GM18858 (cell line): ENCODE measurements around the gene FEM1C.
"Not testable (repeated sequence)": the region's sequence is repeated elsewhere in the genome, so short reads cannot be mapped to it uniquely, and the experiment has no call there.

Experiments
- ATAC-seq: cut with Tn5 transposase; IDR thresholded peaks from one replicate; pipeline ENCODE4 v1.9.1; 2021; ENCODE audit not compliant: unreplicated experiment

The FEM1C gene

DNA sequence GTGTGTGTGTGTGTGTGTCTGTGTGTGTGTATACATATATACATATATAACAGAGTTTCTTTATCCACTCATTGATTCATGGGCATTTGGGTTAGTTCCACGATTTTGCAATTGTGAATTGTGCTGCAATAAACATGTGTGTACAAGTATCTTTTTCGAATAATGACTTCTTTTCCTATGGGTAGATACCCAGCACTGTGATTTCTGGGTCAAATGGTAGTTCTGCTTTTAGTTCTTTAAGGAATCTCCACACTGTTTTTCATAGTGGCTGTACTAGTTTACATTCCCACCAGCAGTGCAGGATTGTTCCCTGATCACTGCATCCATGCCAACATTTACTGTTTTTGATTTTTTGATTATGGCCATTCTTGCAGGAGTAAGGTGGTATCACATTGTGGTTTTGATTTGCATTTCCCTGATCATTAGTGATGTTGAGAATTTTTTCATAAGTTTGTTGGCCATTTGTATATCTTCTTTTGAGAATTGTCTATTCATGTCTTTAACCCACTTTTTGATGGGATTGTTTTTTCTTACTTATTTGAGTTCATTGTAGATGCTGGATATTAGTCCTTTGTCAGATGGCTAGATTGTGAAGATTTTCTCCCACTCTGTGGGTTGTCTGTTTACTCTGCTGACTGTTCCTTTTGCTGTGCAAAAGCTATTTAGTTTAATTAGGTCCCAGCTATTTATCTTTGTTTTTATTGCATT lies 65.3 kb downstream of the FEM1C start:
- ATAC-seq, result not testable (repeated sequence)

DNA sequence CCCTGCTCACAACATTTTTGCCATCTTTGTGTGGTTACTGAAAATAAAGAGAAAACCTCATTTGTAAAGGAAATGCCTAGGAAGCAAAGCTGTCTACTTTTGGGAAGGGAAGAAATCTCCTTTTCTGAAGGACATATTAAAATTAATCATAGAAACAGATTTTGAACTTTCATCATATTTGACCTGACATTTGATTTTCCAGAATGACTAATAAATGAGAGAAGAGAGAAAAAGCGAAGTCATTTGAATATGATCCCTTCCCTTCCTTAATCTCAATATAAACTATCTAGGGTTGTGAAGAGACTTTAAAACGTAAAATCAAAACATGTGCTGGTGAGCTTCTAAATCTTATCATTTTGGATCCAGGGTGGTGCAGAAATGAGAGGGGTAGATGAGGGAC lies 66.3 kb downstream of the FEM1C start:
- ATAC-seq, result no peak

DNA sequence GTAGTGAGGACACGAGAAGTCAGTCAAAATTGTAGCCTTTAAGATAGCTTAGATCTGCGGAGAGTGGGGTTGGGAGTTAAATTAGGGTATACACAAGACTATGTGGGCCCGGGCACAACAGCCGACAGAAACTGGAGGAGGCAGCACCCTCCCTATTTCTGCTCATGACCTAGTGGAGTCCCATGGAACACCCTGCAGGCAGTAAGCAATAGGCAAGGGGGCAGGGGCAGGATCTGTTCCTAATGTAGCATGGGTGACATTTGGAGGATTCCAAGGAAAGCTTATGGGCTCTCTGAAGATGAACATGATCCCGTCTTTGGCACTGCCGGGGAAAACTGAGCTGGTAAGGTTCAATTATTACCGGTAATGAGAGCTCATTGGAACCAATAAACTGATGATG lies 67.0 kb downstream of the FEM1C start:
- no peak for ATAC-seq

DNA sequence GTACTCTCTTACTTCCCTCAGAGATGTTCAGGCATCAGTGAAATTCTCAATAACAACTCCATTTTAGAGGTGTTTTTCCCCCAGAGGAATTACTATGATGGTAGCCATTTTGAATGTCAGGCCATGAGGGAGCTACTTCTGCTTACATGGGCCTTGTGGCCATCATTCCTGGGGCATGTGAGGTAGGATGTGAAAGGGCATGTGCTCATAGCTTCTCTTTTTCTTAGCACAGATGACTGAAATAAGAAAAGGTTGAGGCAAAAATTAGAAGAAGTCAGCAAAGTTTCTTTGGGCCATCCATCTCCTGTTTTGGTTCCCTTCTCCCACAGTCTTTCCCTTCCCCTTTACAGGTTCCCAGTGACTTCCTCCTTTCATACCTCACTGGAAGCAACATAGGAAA lies 68.8 kb downstream of the FEM1C start:
- no peak for ATAC-seq

DNA sequence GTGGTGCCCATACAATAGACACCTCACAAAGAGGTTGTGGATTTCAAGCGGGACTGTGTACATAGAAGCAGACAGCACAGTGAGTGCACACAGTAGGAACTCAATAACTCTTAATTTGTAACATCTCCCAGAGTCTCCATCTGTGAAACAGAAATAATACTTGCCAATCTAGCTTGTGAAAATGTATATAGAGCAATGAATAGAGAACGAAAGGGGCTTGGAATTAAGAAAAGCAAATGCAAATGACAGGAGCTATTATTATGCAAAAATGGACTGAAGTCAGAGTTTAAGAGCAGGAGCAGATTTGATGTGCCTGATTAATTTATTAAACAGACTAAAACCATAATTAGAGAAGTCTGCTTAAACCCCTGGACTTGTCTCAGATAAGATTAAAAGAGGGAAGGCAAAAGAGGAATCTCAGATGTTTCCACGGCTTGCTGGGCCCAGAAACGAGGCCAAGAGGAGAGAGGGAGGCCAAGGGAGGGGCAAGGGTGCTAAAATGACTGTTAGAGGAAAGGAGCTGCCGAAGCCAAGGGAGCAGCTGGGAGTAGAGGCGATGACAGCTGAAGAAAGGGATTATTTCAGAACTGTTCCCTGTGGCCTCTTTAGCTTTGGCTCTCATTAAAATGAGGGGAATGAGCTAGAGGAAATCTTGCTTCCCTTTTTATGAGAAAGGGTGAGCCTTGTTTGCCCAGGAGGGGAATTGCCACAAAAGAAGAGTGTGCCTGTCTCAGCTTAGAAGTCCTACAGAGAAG lies 72.1 kb downstream of the FEM1C start:
- no peak for ATAC-seq

DNA sequence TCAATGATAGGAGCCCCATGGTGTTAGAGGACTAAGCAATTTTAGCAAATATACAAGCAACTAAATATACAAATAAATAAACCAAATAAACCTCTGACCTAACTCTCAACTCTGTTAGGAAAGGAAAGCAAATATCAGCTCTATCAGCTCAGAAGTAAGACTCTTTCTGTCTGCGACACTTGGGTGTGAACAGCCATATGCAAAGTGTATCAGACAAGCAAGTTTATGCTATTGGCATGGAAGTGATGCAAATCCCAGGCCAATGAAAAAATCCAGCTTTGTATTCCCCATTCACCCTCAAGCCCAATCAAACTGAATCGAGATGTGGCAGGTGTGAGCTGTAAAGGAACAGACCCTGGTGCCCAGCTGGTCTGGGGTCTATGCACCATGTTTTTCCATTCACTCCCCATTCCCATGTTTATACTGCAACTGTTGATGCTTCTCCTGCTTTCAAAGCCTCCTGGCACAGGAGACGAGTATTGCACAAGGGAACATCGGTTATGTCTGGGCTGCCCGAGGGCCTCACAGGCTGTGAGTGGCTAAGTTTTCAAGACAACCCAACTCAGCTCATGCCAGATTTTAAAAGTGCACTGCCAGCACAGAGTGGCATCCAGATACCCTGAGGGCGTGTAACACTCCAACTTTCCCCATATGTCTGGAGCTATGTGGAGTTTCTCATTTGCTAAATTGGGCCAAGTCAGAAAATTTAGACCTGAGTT lies 73.1 kb downstream of the FEM1C start:
- no peak for ATAC-seq

DNA sequence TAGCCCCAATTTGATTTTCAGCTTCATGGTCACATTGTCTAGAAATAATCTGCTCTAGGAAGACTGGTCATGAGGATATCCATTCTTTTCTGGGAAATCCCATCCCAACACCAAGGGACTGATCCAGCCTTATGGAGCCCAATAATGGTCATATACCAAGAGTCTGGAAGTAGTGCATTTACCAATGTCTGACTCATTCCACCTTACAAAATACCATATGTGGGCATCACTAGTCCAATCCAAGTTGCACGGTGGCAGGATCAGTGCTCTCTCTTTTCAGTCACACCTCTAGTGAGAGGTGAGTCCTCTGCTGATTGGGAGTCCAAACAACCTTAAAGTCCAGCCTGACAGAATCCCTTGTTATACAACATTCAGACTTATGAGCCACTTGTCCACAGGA lies 73.7 kb downstream of the FEM1C start:
- ATAC-seq, result no peak
